Measurements from ENCODE around the gene OTUB1.

Gene OTUB1

GRCh38 chr11:64018310-64018709 is 32.1 kb downstream of the OTUB1 start:
- TF ChIP-seq CTCF (IDR thresholded peaks at IDR 0.05; ENCODE audit: low read depth, low read length, missing control alignments) = no peak
- H3K4me3 ChIP-seq (ENCODE audit: low read depth, low read length) = no peak overlapping the region
- DNase-seq (ENCODE audit: low read depth) = no peak

GRCh38 chr11:64019106-64020037 is 33.1 kb downstream of the OTUB1 start:
- H3K4me3 ChIP-seq (ENCODE audit: low read depth, low read length) = no peak overlapping the region
- TF ChIP-seq CTCF (IDR thresholded peaks at IDR 0.05; ENCODE audit: low read depth, low read length, missing control alignments) = no peak
- no peak for DNase-seq (ENCODE audit: low read depth)

- DNase-seq (ENCODE audit: low read depth) = no peak
- H3K4me3 ChIP-seq (ENCODE audit: low read depth, low read length) = no peak overlapping the region
- TF ChIP-seq CTCF (IDR thresholded peaks at IDR 0.05; ENCODE audit: low read depth, low read length, missing control alignments) = no peak
These were observed 34.9 kb downstream of the OTUB1 start for GRCh38 chr11:64020976-64021756.

- DNase-seq (ENCODE audit: low read depth) = no peak
- H3K4me3 ChIP-seq (ENCODE audit: low read depth, low read length) = no peak overlapping the region
- no peak for TF ChIP-seq CTCF (IDR thresholded peaks at IDR 0.05; ENCODE audit: low read depth, low read length, missing control alignments)
These were observed 35.5 kb downstream of the OTUB1 start for GRCh38 chr11:64021757-64022093.

- DNase-seq (ENCODE audit: low read depth) = no peak
- TF ChIP-seq CTCF (IDR thresholded peaks at IDR 0.05; ENCODE audit: low read depth, low read length, missing control alignments) = no peak
- no peak overlapping the region for H3K4me3 ChIP-seq (ENCODE audit: low read depth, low read length)
These were observed 36.0 kb downstream of the OTUB1 start for GRCh38 chr11:64022125-64022784.

- no peak for TF ChIP-seq CTCF (IDR thresholded peaks at IDR 0.05; ENCODE audit: low read depth, low read length, missing control alignments)
- no peak overlapping the region for H3K4me3 ChIP-seq (ENCODE audit: low read depth, low read length)
- DNase-seq (ENCODE audit: low read depth) = no peak
These were observed 37.8 kb downstream of the OTUB1 start for GRCh38 chr11:64023712-64024710.
